Osteocyte (in vitro differentiated cells): Measurements from ENCODE around the gene STRN3. TPM values are rescaled to one million over a fixed set of nuclear protein-coding genes. Genes with fewer than 3 reads are reported as not detected.

ENCODE experiments used
- DNase-seq: peaks from one replicate; pipeline ENCODE4 v3.0.0; 2021; ENCODE audit warnings: mixed read lengths; ENCODE audit not compliant: unreplicated experiment; ENCODE audit errors: extremely low spot score
- H3K27ac Mint-ChIP-seq: one replicate; pipeline ENCODE4 v1.8.0; 2021; ENCODE audit warnings: mild to moderate bottlenecking, mixed read lengths; ENCODE audit not compliant: unreplicated experiment
- H3K27me3 Mint-ChIP-seq: one replicate; pipeline ENCODE4 v1.8.0; 2021; ENCODE audit warnings: mixed read lengths; ENCODE audit not compliant: unreplicated experiment
- H3K36me3 Mint-ChIP-seq: one replicate; pipeline ENCODE4 v1.8.0; 2021; ENCODE audit warnings: mixed read lengths; ENCODE audit not compliant: unreplicated experiment
- H3K4me1 Mint-ChIP-seq: one replicate; pipeline ENCODE4 v1.8.0; 2021; ENCODE audit warnings: mixed read lengths; ENCODE audit not compliant: unreplicated experiment
- H3K4me3 Mint-ChIP-seq: one replicate; pipeline ENCODE4 v1.8.0; 2021; ENCODE audit warnings: mild to moderate bottlenecking, moderate library complexity, mixed read lengths; ENCODE audit not compliant: unreplicated experiment
- H3K9me3 Mint-ChIP-seq: one replicate; pipeline ENCODE4 v1.8.0; 2021; ENCODE audit warnings: mixed read lengths; ENCODE audit not compliant: unreplicated experiment
- total RNA-seq: library from RNA; stranded (reverse); gene quantifications from 2 replicates; pipeline ENCODE4 v1.2.1, GENCODE V29; 2021
- TF ChIP-seq, protein P1 (sequence below): fragments of 200-600 bp; sonication (generic); IDR thresholded peaks from 2 replicates; pipeline ENCODE4 v1.5.0; 2021; ENCODE audit warnings: antibody characterized with exemption, mild to moderate bottlenecking, moderate library complexity

The STRN3 gene
- total RNA-seq, 1 donor from 2014 or later = 38.7 TPM

DNA sequence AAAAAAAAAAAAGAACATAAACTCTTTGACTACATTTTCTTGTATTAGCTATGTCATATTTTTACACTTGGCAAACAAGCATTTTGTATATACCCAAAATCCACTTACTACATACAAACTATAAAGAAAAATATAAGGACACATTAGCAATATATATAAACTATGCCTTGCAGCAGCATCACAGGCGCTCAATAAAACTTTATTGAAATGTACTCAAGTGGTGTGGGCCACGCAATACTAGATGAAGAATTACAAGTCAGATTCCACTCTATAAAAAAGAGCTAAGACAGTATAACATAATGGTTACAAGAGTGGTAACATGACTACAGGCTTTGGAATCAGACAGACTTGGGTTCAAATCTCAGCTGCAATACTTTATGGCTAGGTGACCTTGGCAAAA is 3.8 kb downstream of the STRN3 start:
- no peaks in the 10 kb centered on the region for H3K9me3 Mint-ChIP-seq
- peaks cover 35% of the 10 kb centered on the region for H3K4me1 Mint-ChIP-seq
- no peaks in the 10 kb centered on the region for H3K27me3 Mint-ChIP-seq
- DNase-seq = no peak
- H3K27ac Mint-ChIP-seq = no peak overlapping the region
- TF ChIP-seq, protein P1, sequence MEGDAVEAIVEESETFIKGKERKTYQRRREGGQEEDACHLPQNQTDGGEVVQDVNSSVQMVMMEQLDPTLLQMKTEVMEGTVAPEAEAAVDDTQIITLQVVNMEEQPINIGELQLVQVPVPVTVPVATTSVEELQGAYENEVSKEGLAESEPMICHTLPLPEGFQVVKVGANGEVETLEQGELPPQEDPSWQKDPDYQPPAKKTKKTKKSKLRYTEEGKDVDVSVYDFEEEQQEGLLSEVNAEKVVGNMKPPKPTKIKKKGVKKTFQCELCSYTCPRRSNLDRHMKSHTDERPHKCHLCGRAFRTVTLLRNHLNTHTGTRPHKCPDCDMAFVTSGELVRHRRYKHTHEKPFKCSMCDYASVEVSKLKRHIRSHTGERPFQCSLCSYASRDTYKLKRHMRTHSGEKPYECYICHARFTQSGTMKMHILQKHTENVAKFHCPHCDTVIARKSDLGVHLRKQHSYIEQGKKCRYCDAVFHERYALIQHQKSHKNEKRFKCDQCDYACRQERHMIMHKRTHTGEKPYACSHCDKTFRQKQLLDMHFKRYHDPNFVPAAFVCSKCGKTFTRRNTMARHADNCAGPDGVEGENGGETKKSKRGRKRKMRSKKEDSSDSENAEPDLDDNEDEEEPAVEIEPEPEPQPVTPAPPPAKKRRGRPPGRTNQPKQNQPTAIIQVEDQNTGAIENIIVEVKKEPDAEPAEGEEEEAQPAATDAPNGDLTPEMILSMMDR = no peak
- H3K36me3 Mint-ChIP-seq = peaks cover 10% of the 10 kb centered on the region
- H3K4me3 Mint-ChIP-seq = no peak overlapping the region

DNA sequence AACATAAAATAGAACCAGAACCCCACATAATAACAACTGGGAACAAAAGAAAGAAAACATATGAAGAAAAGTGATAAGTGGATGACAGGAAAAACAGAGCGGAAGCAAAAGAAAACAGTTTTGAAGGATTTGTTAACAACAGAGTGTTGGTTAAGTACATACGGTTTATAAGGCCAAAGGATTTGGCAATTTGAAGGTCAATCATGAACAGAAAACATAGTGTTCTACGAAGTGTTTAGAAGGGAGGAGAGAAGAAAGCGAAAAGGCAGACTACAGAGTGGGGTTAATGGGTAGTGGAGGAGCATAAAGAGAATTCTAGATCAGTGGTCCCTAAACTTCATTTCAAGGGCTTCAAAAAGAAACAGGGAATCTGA is 4.6 kb downstream of the STRN3 start:
- Mint-ChIP-seq H3K4me1 (peaks cover 31% of the 10 kb centered on the region), H3K9me3 (no peaks in the 10 kb centered on the region), H3K4me3 (no peak overlapping the region), H3K27ac (peak overlapping the region; percentile 43), H3K27me3 (no peaks in the 10 kb centered on the region), H3K36me3 (peaks cover 10% of the 10 kb centered on the region)
- no peak for DNase-seq
- TF ChIP-seq, protein P1 = no peak

DNA sequence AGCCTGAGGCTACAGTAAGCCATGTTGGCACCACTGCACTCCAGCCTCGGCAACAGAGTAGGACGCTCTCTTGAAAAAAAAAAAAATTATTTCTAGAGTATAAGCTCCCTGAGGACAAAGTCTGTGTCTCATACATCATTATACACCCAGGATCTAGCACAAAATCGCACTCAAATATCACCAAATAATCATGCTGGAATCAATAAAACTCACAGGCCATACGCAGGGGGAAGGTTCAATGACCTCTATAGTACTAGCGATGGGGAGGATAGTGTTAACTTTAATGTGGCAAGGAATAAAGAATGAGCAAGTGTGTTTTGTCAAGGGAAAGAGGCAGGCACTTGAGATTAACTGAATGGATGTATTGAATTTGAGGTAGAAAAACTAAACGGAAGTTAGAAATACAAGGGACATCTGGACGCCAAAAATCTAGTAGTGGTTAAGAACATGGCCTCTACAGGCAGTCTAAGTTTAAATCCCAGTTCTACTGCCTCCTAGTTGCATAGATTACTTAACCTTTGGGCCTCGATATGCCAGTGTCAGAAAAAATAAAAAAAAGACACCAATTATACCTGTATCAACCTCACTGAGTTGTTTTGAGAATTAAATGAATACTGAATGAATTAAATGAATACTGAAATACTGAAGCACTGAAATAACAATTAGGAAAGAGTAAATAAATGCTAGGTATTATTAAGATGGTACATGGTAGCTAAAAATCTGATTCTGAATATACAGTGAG is 5.2 kb downstream of the STRN3 start:
- H3K27me3 Mint-ChIP-seq = no peaks in the 10 kb centered on the region
- H3K27ac Mint-ChIP-seq = no peak overlapping the region
- H3K9me3 Mint-ChIP-seq = no peaks in the 10 kb centered on the region
- H3K4me3 Mint-ChIP-seq = no peak overlapping the region
- peaks cover 31% of the 10 kb centered on the region for H3K4me1 Mint-ChIP-seq
- TF ChIP-seq, protein P1 = no peak
- peaks cover 10% of the 10 kb centered on the region for H3K36me3 Mint-ChIP-seq
- no peak for DNase-seq

DNA sequence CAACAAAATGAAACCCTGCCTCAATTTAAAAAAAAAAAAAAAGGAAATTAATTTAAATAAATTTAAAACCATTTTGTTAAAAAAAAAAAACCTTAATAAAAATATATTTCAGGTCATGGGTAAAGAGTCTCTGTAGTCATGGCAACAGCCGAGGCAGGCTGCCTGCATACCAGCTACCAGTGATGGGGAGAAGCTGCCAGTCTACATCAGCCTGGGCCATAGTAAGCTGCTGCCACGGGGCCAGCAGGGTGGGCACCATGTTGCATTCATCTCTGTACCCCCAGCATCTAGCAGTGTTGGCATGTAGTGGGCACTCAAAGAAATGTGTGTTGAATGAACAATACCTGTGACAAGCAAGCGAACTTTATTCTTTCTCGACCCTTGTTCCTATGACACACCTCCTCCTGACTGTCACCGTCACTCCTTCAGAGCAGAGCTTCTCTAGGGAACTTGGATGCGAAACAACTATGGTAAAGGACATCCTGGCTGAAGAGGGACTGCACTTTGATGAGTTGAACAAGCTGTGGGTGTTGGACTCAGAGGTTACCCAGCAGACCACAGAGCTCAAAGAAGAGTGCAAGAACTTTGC is 8.0 kb downstream of the STRN3 start:
- Mint-ChIP-seq H3K9me3 (no peaks in the 10 kb centered on the region), H3K27ac (no peak overlapping the region), H3K4me1 (peaks cover 17% of the 10 kb centered on the region), H3K36me3 (peaks cover 10% of the 10 kb centered on the region), H3K4me3 (no peak overlapping the region), H3K27me3 (no peaks in the 10 kb centered on the region)
- no peak for DNase-seq
- TF ChIP-seq, protein P1 = no peak

DNA sequence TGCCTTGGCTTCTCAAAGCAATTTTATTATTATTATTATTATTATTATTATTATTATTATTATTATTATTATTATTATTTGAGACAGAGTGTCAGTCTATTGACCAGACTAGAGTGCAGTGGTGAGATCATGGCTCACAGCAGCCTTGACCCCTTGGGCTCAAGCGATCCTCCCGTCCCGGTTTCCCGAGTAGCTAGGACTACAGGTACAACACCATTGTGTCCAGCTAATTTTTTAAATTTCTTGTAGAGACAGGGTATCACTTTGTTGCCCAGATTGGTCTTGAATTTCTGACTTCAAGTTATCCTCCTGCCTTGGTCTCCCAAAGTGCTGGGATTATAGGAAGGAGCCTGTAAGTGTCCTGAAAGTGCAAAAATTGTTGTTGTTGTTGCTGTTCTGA is 12.3 kb downstream of the STRN3 start:
- Mint-ChIP-seq H3K27me3 (no peaks in the 10 kb centered on the region), H3K4me3 (no peak overlapping the region), H3K4me1 (peaks cover 2% of the 10 kb centered on the region), H3K9me3 (no peaks in the 10 kb centered on the region), H3K36me3 (peaks cover 5% of the 10 kb centered on the region), H3K27ac (no peak overlapping the region)
- TF ChIP-seq, protein P1 = no peak
- no peak for DNase-seq
